Panc1 (cell line): ENCODE measurements around the gene YIF1A. TPM values are rescaled to one million over a fixed set of nuclear protein-coding genes. Genes with fewer than 3 reads are reported as not detected.

Experiments
- ATAC-seq: fragments of 200-7000 bp; cut with Tn5 transposase; 2 replicates; pipeline ENCODE4 v1.9.1; 2020; ENCODE audit warnings: mild to moderate bottlenecking, moderate library complexity
- BruUV-seq: library from RNA; stranded (reverse); fragments of 400-500 nt; replicated peaks from 2 replicates; lab custom pipeline; 2021; lab: Mats Ljungman, UMichigan
- CTCF ChIA-PET: fragments of 300-600 bp; sonication (Branson Sonifier 250); formaldehyde crosslinking; loops from one replicate; lab custom pipeline; 2022; ENCODE audit warnings: antibody characterized with exemption; lab: Charles Lee
- POLR2A ChIA-PET: fragments of 300-600 bp; sonication (Branson Sonifier 250); formaldehyde crosslinking; loops from one replicate; lab custom pipeline; 2022; ENCODE audit warnings: antibody characterized with exemption; lab: Charles Lee
- DNase-seq: peaks from one replicate; pipeline ENCODE4 v3.0.0-alpha.2; 2010; ENCODE audit warnings: low read depth, low spot score
- H3K27ac ChIP-seq: 2 replicates; pipeline ENCODE4 v1.5.1; 2011; ENCODE audit warnings: mild to moderate bottlenecking, low read length, inconsistent platforms
- H3K27me3 ChIP-seq: fragments of 200-500 bp; sonication (Bioruptor generic); 2 replicates; pipeline ENCODE4 v1.6.0; 2014; ENCODE audit warnings: low read length, inconsistent platforms; ENCODE audit not compliant: control insufficient read depth, insufficient read depth
- H3K36me3 ChIP-seq: fragments of 200-500 bp; sonication (Bioruptor generic); 2 replicates; pipeline ENCODE4 v1.5.1; 2014; ENCODE audit warnings: inconsistent platforms, mild to moderate bottlenecking, low read length, moderate library complexity; ENCODE audit not compliant: control insufficient read depth, insufficient read depth
- H3K4me1 ChIP-seq: 2 replicates; pipeline ENCODE4 v1.5.1; 2011; ENCODE audit warnings: inconsistent platforms, mild to moderate bottlenecking, low read length, moderate library complexity; ENCODE audit not compliant: control insufficient read depth, insufficient read depth
- H3K4me3 ChIP-seq, 2 experiments: 2 replicates each; pipeline ENCODE4 v1.5.1; 2011 to 2012; ENCODE audit warnings: low read depth in 2 of 2, low read length in 2 of 2, mild to moderate bottlenecking in 2 of 2, inconsistent platforms in 1 of 2, moderate library complexity in 1 of 2
- H3K9me3 ChIP-seq: fragments of 200-500 bp; sonication (Bioruptor generic); 2 replicates; pipeline ENCODE4 v1.5.1; 2014; ENCODE audit warnings: low read depth, mild to moderate bottlenecking, inconsistent platforms, low read length, moderate library complexity; ENCODE audit not compliant: control insufficient read depth, insufficient read depth
- CTCF ChIP-seq: fragments of 450-650 bp; IDR thresholded peaks from 2 replicates; pipeline ENCODE4 v1.5.1; 2017; ENCODE audit warnings: mild to moderate bottlenecking
- POLR2AphosphoS5 ChIP-seq: IDR thresholded peaks from 2 replicates; pipeline ENCODE4 v1.6.1; 2012; ENCODE audit warnings: mild to moderate bottlenecking, low read depth, low read length, moderate library complexity
- SIN3A ChIP-seq: IDR thresholded peaks from 2 replicates; pipeline ENCODE4 v1.6.1; 2012; ENCODE audit warnings: low read depth, mild to moderate bottlenecking, low read length, moderate library complexity, borderline replicate concordance; ENCODE audit not compliant: insufficient read depth
- TCF7L2 ChIP-seq: IDR thresholded peaks from 2 replicates; pipeline ENCODE4 v1.6.1; 2011; ENCODE audit warnings: mild to moderate bottlenecking, low read depth, low read length, inconsistent platforms
- in situ Hi-C: cut with HindIII; loops from 2 replicates; pipeline ENCODE4 v1.10.0; 2016; ENCODE audit warnings: low sequenced_read_pairs, low pct_unique_long_range_greater_than_20kb
- intact Hi-C: fragments of 100-400 bp; cut with micrococcal nuclease; formaldehyde crosslinking; loops from one replicate; pipeline ENCODE4 v1.10.0; 2022; ENCODE audit not compliant: unreplicated experiment
- total RNA-seq: library from RNA; stranded (reverse); gene quantifications from one replicate; pipeline ENCODE4 v1.2.1, GENCODE V29; 2021; ENCODE audit not compliant: unreplicated experiment
- TF ChIP-seq, protein P1 (sequence below), 2 experiments: IDR thresholded peaks; 2 replicates each; pipeline ENCODE4 v1.6.1; 2011 to 2012; ENCODE audit warnings: low read depth in 2 of 2, control low read depth in 1 of 2, low read length in 1 of 2, mild to moderate bottlenecking in 1 of 2, moderate library complexity in 1 of 2; ENCODE audit not compliant: insufficient read depth in 1 of 2

Gene YIF1A
- total RNA-seq, 1 experiment from 2014 or later: 196 TPM

- in situ Hi-C loops: no loop called here
- no peak for DNase-seq
Measured at GRCh38 chr11:66293777-66294625, 5.1 kb upstream of the YIF1A start.

DNA sequence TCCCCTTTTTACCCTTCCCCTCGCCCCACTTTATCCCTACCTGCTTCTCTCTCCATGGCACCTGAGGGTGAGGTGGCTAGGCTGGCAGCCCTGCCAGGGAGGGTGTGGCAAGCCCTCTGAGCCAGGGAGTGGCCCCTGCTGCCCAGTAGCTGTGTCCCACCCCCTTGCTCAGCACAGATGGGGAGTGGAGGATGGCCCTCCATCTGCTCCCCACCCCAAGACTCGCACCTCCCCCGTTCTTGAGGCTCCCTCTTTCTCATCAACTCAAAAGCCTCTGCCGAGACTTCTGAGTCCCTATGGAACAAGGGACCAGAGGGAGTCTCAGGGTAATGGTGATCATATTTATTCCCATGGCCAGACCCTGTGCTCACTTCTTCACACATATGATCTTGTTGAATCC lies 4.4 kb upstream of the YIF1A start:
- Histone ChIP-seq H3K27ac (no peak overlapping the region), H3K4me3 (no peak overlapping the region), H3K27me3 (no peaks in the 10 kb centered on the region), H3K36me3 (no peaks in the 10 kb centered on the region; the same call in 1 of the 2 replicates), H3K4me1 (peaks cover 6% of the 10 kb centered on the region), H3K9me3 (no peaks in the 10 kb centered on the region)
- in situ Hi-C loops (no loop called here), intact Hi-C loops (no loop called here)
- ATAC-seq (no peak), DNase-seq (no peak)
- ChIA-PET POLR2A (no interaction called here), CTCF (no interaction called here)
- TF ChIP-seq, protein P1, sequence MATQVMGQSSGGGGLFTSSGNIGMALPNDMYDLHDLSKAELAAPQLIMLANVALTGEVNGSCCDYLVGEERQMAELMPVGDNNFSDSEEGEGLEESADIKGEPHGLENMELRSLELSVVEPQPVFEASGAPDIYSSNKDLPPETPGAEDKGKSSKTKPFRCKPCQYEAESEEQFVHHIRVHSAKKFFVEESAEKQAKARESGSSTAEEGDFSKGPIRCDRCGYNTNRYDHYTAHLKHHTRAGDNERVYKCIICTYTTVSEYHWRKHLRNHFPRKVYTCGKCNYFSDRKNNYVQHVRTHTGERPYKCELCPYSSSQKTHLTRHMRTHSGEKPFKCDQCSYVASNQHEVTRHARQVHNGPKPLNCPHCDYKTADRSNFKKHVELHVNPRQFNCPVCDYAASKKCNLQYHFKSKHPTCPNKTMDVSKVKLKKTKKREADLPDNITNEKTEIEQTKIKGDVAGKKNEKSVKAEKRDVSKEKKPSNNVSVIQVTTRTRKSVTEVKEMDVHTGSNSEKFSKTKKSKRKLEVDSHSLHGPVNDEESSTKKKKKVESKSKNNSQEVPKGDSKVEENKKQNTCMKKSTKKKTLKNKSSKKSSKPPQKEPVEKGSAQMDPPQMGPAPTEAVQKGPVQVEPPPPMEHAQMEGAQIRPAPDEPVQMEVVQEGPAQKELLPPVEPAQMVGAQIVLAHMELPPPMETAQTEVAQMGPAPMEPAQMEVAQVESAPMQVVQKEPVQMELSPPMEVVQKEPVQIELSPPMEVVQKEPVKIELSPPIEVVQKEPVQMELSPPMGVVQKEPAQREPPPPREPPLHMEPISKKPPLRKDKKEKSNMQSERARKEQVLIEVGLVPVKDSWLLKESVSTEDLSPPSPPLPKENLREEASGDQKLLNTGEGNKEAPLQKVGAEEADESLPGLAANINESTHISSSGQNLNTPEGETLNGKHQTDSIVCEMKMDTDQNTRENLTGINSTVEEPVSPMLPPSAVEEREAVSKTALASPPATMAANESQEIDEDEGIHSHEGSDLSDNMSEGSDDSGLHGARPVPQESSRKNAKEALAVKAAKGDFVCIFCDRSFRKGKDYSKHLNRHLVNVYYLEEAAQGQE (IDR thresholded peaks at IDR 0.05; ENCODE audit: insufficient read depth in 1 of 2, low read depth in 2 of 2, low read length in 1 of 2): no peak
- TF ChIP-seq SIN3A (no peak), TCF7L2 (no peak), CTCF (no peak), POLR2AphosphoS5 (no peak)
- no TSS peak for BruUV-seq

More at GRCh38 chr11:66293777-66294625, 5.1 kb upstream of the YIF1A start:
- H3K27me3 ChIP-seq: no peaks in the 10 kb centered on the region
- ChIA-PET CTCF (no interaction called here), POLR2A (no interaction called here)
- no peak overlapping the region for H3K4me3 ChIP-seq
- intact Hi-C loops: no loop called here
- H3K4me1 ChIP-seq: peaks cover 6% of the 10 kb centered on the region
- no peak for ATAC-seq
- no peak overlapping the region for H3K27ac ChIP-seq
- BruUV-seq: no TSS peak
- no peaks in the 10 kb centered on the region for H3K36me3 ChIP-seq
- H3K9me3 ChIP-seq: no peaks in the 10 kb centered on the region
- TF ChIP-seq, protein P1 (IDR thresholded peaks at IDR 0.05; ENCODE audit: insufficient read depth in 1 of 2, low read depth in 2 of 2, low read length in 1 of 2): no peak
- TF ChIP-seq CTCF (no peak), SIN3A (no peak), TCF7L2 (no peak), POLR2AphosphoS5 (no peak)
